ENCODE measurements around the gene SMPD3.

SMPD3 gene

DNA sequence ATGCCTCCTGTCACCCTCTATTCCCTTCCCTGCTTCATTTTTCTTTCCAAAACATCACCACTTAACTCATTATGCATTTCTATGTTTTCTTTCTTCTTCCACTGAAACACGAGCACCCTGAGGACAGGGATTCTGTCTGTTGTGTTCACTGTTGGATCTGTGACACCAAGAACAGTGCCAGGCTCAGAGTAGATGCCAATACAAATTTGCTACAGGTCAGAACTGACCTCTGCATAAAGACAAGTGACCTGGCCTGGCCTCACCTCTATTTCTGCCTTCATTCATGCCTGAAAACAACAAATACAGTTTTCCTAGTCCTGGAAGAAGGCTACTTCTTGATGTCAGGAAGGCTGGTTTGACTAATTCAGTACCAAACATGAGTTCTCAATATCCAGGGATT is 45.1 kb downstream of the SMPD3 start:
- no peaks in the 10 kb centered on the region for H3K27me3 ChIP-seq (ENCODE audit: control insufficient read depth, insufficient read depth, low read length)

DNA sequence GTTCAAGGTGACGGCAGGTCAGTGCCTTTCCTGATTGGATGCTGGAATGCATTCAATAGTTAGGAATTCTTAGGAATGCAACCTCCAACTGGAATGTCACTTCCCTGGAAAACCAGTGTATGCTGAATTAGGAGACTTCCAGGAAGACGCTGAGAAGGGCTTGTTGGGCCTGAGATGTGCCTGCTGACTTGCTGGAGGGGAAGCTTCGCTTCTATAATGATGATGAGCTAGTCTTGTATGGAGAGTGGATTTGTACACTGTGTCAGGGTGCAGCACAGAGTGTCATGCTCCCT is 45.6 kb downstream of the SMPD3 start:
- no peak overlapping the region for H3K9ac ChIP-seq (ENCODE audit: low read length)
- peaks cover 20% of the 10 kb centered on the region for H3K4me1 ChIP-seq (ENCODE audit: control insufficient read depth, insufficient read depth, low read length)
- H3K27me3 ChIP-seq (ENCODE audit: control insufficient read depth, insufficient read depth, low read length) = no peaks in the 10 kb centered on the region
- no peak overlapping the region for H3K4me3 ChIP-seq (ENCODE audit: low read depth, low read length)
- H3K9me3 ChIP-seq (ENCODE audit: control insufficient read depth, insufficient read depth, low read depth, low read length) = no peaks in the 10 kb centered on the region
- H3K36me3 ChIP-seq (ENCODE audit: control insufficient read depth, insufficient read depth, low read length) = no peaks in the 10 kb centered on the region
- no peak overlapping the region for H3K27ac ChIP-seq (ENCODE audit: low read depth, low read length)

More for the DNA sequence above, 45.1 kb downstream of the SMPD3 start:
- no peak overlapping the region for H3K27ac ChIP-seq (ENCODE audit: low read depth, low read length)
- no peak overlapping the region for H3K9ac ChIP-seq (ENCODE audit: low read length)
- H3K4me3 ChIP-seq (ENCODE audit: low read depth, low read length) = no peak overlapping the region
- no peaks in the 10 kb centered on the region for H3K36me3 ChIP-seq (ENCODE audit: control insufficient read depth, insufficient read depth, low read length)
- peaks cover 18% of the 10 kb centered on the region for H3K4me1 ChIP-seq (ENCODE audit: control insufficient read depth, insufficient read depth, low read length)
- no peaks in the 10 kb centered on the region for H3K9me3 ChIP-seq (ENCODE audit: control insufficient read depth, insufficient read depth, low read depth, low read length)

GRCh38 chr16:68401871-68402747 is 46.2 kb downstream of the SMPD3 start:
- Histone ChIP-seq H3K27me3 (ENCODE audit: control insufficient read depth, insufficient read depth, low read length) (no peaks in the 10 kb centered on the region), H3K4me1 (ENCODE audit: control insufficient read depth, insufficient read depth, low read length) (peaks cover 25% of the 10 kb centered on the region), H3K27ac (ENCODE audit: low read depth, low read length) (no peak overlapping the region), H3K9me3 (ENCODE audit: control insufficient read depth, insufficient read depth, low read depth, low read length) (no peaks in the 10 kb centered on the region), H3K4me3 (ENCODE audit: low read depth, low read length) (no peak overlapping the region), H3K9ac (ENCODE audit: low read length) (no peak overlapping the region), H3K36me3 (ENCODE audit: control insufficient read depth, insufficient read depth, low read length) (no peaks in the 10 kb centered on the region)

DNA sequence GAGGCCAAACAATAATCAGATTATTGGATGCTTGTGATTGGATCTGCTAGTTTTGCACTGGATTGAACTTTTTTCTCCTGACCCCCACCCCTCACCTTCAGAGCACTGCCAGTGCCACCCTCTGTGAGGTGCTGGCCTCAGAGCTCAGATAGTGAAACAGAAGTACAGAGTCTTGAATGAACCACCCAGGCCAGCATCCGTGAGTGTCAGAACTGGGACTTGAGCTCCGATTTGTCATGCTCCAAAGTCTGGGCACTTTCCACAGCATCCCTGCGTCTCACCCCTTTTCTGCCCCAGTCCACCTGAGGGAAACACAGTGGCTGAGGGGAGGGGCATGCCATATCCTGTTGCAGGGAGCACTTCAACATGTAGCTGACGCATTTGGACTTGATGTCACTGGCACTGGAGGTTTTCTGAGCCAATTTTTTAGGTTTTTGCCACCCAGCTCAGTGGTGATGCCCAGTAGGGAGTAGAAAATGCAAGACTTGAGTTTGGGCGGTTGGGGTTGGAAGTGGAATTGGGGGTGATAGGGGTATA is 47.3 kb downstream of the SMPD3 start:
- peaks cover 27% of the 10 kb centered on the region for H3K4me1 ChIP-seq (ENCODE audit: control insufficient read depth, insufficient read depth, low read length)
- no peaks in the 10 kb centered on the region for H3K9me3 ChIP-seq (ENCODE audit: control insufficient read depth, insufficient read depth, low read depth, low read length)
- no peaks in the 10 kb centered on the region for H3K36me3 ChIP-seq (ENCODE audit: control insufficient read depth, insufficient read depth, low read length)
- H3K4me3 ChIP-seq (ENCODE audit: low read depth, low read length) = no peak overlapping the region
- no peaks in the 10 kb centered on the region for H3K27me3 ChIP-seq (ENCODE audit: control insufficient read depth, insufficient read depth, low read length)
- H3K27ac ChIP-seq (ENCODE audit: low read depth, low read length) = no peak overlapping the region
- H3K9ac ChIP-seq (ENCODE audit: low read length) = no peak overlapping the region

- peaks cover 29% of the 10 kb centered on the region for H3K4me1 ChIP-seq (ENCODE audit: control insufficient read depth, insufficient read depth, low read length)
- no peak overlapping the region for H3K9ac ChIP-seq (ENCODE audit: low read length)
- no peaks in the 10 kb centered on the region for H3K36me3 ChIP-seq (ENCODE audit: control insufficient read depth, insufficient read depth, low read length)
- H3K9me3 ChIP-seq (ENCODE audit: control insufficient read depth, insufficient read depth, low read depth, low read length) = no peaks in the 10 kb centered on the region
- no peaks in the 10 kb centered on the region for H3K27me3 ChIP-seq (ENCODE audit: control insufficient read depth, insufficient read depth, low read length)
- no peak overlapping the region for H3K27ac ChIP-seq (ENCODE audit: low read depth, low read length)
- no peak overlapping the region for H3K4me3 ChIP-seq (ENCODE audit: low read depth, low read length)
Measured at GRCh38 chr16:68400083-68400923, 48.0 kb downstream of the SMPD3 start.

DNA sequence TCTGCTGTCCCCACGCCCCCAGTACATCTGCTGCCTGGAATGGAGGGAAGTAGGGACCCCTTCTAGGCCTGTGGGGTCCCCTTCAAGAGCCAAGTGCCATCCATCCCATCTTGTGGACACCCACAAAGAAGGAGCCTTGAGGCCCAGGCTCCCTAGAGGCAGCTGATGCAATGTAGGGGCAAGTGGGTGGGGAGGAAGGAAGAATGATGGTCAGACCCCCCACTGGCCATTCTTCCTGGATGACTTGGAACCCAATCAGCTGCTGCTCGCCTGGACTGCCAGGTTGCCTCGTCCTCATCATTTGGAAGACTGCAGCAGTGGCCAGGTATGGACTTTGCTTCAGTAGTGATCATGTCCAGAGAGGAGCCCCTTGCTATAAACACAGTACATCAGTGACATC is 48.9 kb downstream of the SMPD3 start:
- no peaks in the 10 kb centered on the region for H3K36me3 ChIP-seq (ENCODE audit: control insufficient read depth, insufficient read depth, low read length)
- no peak overlapping the region for H3K27ac ChIP-seq (ENCODE audit: low read depth, low read length)
- H3K4me1 ChIP-seq (ENCODE audit: control insufficient read depth, insufficient read depth, low read length) = peaks cover 29% of the 10 kb centered on the region
- H3K27me3 ChIP-seq (ENCODE audit: control insufficient read depth, insufficient read depth, low read length) = no peaks in the 10 kb centered on the region
- H3K9ac ChIP-seq (ENCODE audit: low read length) = no peak overlapping the region
- no peaks in the 10 kb centered on the region for H3K9me3 ChIP-seq (ENCODE audit: control insufficient read depth, insufficient read depth, low read depth, low read length)
- no peak overlapping the region for H3K4me3 ChIP-seq (ENCODE audit: low read depth, low read length)

- H3K4me1 ChIP-seq (ENCODE audit: control insufficient read depth, insufficient read depth, low read length) = peaks cover 29% of the 10 kb centered on the region
- H3K9me3 ChIP-seq (ENCODE audit: control insufficient read depth, insufficient read depth, low read depth, low read length) = no peaks in the 10 kb centered on the region
- H3K36me3 ChIP-seq (ENCODE audit: control insufficient read depth, insufficient read depth, low read length) = no peaks in the 10 kb centered on the region
- no peak overlapping the region for H3K4me3 ChIP-seq (ENCODE audit: low read depth, low read length)
- no peaks in the 10 kb centered on the region for H3K27me3 ChIP-seq (ENCODE audit: control insufficient read depth, insufficient read depth, low read length)
- H3K9ac ChIP-seq (ENCODE audit: low read length) = no peak overlapping the region
- no peak overlapping the region for H3K27ac ChIP-seq (ENCODE audit: low read depth, low read length)
Measured at GRCh38 chr16:68397710-68398201, 50.6 kb downstream of the SMPD3 start.

GRCh38 chr16:68396481-68396880 is 51.8 kb downstream of the SMPD3 start:
- H3K9ac ChIP-seq (ENCODE audit: low read length) = no peak overlapping the region
- H3K9me3 ChIP-seq (ENCODE audit: control insufficient read depth, insufficient read depth, low read depth, low read length) = no peaks in the 10 kb centered on the region
- no peak overlapping the region for H3K27ac ChIP-seq (ENCODE audit: low read depth, low read length)
- H3K4me1 ChIP-seq (ENCODE audit: control insufficient read depth, insufficient read depth, low read length) = peaks cover 29% of the 10 kb centered on the region
- H3K36me3 ChIP-seq (ENCODE audit: control insufficient read depth, insufficient read depth, low read length) = no peaks in the 10 kb centered on the region
- H3K27me3 ChIP-seq (ENCODE audit: control insufficient read depth, insufficient read depth, low read length) = no peaks in the 10 kb centered on the region
- no peak overlapping the region for H3K4me3 ChIP-seq (ENCODE audit: low read depth, low read length)

GRCh38 chr16:68395815-68396214 is 52.5 kb downstream of the SMPD3 start:
- Histone ChIP-seq H3K27ac (ENCODE audit: low read depth, low read length) (no peak overlapping the region), H3K4me3 (ENCODE audit: low read depth, low read length) (no peak overlapping the region)

GRCh38 chr16:68395167-68395786 is 53.0 kb downstream of the SMPD3 start:
- Histone ChIP-seq H3K36me3 (ENCODE audit: control insufficient read depth, insufficient read depth, low read length) (no peaks in the 10 kb centered on the region), H3K4me1 (ENCODE audit: control insufficient read depth, insufficient read depth, low read length) (peaks cover 32% of the 10 kb centered on the region), H3K27me3 (ENCODE audit: control insufficient read depth, insufficient read depth, low read length) (no peaks in the 10 kb centered on the region), H3K9ac (ENCODE audit: low read length) (no peak overlapping the region), H3K27ac (ENCODE audit: low read depth, low read length) (no peak overlapping the region), H3K9me3 (ENCODE audit: control insufficient read depth, insufficient read depth, low read depth, low read length) (no peaks in the 10 kb centered on the region), H3K4me3 (ENCODE audit: low read depth, low read length) (no peak overlapping the region)

More at GRCh38 chr16:68395815-68396214, 52.5 kb downstream of the SMPD3 start:
- Histone ChIP-seq H3K4me1 (ENCODE audit: control insufficient read depth, insufficient read depth, low read length) (peaks cover 29% of the 10 kb centered on the region), H3K36me3 (ENCODE audit: control insufficient read depth, insufficient read depth, low read length) (no peaks in the 10 kb centered on the region), H3K9ac (ENCODE audit: low read length) (no peak overlapping the region), H3K27me3 (ENCODE audit: control insufficient read depth, insufficient read depth, low read length) (no peaks in the 10 kb centered on the region), H3K9me3 (ENCODE audit: control insufficient read depth, insufficient read depth, low read depth, low read length) (no peaks in the 10 kb centered on the region)

Measured in HUES6 (cell line).